ENCODE measurements around the gene NDUFA6. TPM values are rescaled to one million over a fixed set of nuclear protein-coding genes. Genes with fewer than 3 reads are reported as not detected.
"Not testable (repeated sequence)": the region's sequence is repeated elsewhere in the genome, so short reads cannot be mapped to it uniquely, and the experiment has no call there.

Gene NDUFA6
- total RNA-seq, 1 donor, result 41.6 TPM

GRCh38 chr22:42114721-42115120, 24.1 kb upstream of the NDUFA6 start:
- TF ChIP-seq, protein P1, sequence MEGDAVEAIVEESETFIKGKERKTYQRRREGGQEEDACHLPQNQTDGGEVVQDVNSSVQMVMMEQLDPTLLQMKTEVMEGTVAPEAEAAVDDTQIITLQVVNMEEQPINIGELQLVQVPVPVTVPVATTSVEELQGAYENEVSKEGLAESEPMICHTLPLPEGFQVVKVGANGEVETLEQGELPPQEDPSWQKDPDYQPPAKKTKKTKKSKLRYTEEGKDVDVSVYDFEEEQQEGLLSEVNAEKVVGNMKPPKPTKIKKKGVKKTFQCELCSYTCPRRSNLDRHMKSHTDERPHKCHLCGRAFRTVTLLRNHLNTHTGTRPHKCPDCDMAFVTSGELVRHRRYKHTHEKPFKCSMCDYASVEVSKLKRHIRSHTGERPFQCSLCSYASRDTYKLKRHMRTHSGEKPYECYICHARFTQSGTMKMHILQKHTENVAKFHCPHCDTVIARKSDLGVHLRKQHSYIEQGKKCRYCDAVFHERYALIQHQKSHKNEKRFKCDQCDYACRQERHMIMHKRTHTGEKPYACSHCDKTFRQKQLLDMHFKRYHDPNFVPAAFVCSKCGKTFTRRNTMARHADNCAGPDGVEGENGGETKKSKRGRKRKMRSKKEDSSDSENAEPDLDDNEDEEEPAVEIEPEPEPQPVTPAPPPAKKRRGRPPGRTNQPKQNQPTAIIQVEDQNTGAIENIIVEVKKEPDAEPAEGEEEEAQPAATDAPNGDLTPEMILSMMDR (IDR thresholded peaks at IDR 0.05; ENCODE audit: extremely low read depth, low read depth, low read length), result peak; percentile 46
- Histone ChIP-seq H3K4me1 (ENCODE audit: insufficient read depth, low read length) (no peaks in the 10 kb centered on the region), H2AFZ (ENCODE audit: low read length) (no peak overlapping the region), H3K4me2 (ENCODE audit: insufficient read depth, low read length) (no peak overlapping the region), H3K9me3 (ENCODE audit: low read depth, low read length) (peaks cover 9% of the 10 kb centered on the region), H3K4me3 (ENCODE audit: insufficient read depth, low read length) (no peak overlapping the region), H3K27ac (ENCODE audit: low read depth, low read length) (no peak overlapping the region), H3K36me3 (ENCODE audit: insufficient read depth, low read length) (no peaks in the 10 kb centered on the region), H3K79me2 (ENCODE audit: insufficient read depth, low read length) (no peaks in the 10 kb centered on the region), H4K20me1 (ENCODE audit: insufficient read depth, low read length) (peaks cover 8% of the 10 kb centered on the region), H3K27me3 (ENCODE audit: insufficient read depth, low read length) (no peaks in the 10 kb centered on the region)
- no peak for DNase-seq (ENCODE audit: insufficient read length, low spot score, missing footprints)

DNA sequence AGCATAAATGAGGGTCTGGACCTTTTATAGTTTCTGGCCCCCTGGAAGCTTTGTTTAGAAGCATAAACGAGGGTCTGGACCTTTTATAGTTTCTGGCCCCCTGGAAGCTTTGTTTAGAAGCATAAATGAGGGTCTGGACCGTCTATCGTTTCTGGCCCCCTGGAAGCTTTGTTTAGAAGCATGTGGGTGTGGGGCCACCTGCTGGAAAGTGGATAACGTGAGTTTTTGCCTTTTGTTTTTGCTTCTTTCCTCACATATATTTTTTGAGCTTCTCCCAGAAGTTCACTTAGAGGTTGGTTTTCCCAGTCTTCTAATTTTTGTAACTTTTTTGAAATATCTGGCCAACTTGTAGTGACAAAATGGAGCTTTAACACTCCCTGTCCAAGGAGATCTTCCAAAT, 22.2 kb upstream of the NDUFA6 start:
- H3K27ac ChIP-seq (ENCODE audit: low read depth, low read length); H4K20me1 ChIP-seq (ENCODE audit: insufficient read depth, low read length); H3K4me3 ChIP-seq (ENCODE audit: insufficient read depth, low read length); H3K27me3 ChIP-seq (ENCODE audit: insufficient read depth, low read length); H2AFZ ChIP-seq (ENCODE audit: low read length); H3K9me3 ChIP-seq (ENCODE audit: low read depth, low read length); H3K79me2 ChIP-seq (ENCODE audit: insufficient read depth, low read length); H3K4me1 ChIP-seq (ENCODE audit: insufficient read depth, low read length); H3K4me2 ChIP-seq (ENCODE audit: insufficient read depth, low read length); H3K36me3 ChIP-seq (ENCODE audit: insufficient read depth, low read length); DNase-seq (ENCODE audit: insufficient read length, low spot score, missing footprints): not testable (repeated sequence)

- TF ChIP-seq, protein P1 (IDR thresholded peaks at IDR 0.05; ENCODE audit: extremely low read depth, low read depth, low read length), result no peak
- no peak overlapping the region for H3K4me3 ChIP-seq (ENCODE audit: insufficient read depth, low read length)
- H3K36me3 ChIP-seq (ENCODE audit: insufficient read depth, low read length), result no peaks in the 10 kb centered on the region
- H2AFZ ChIP-seq (ENCODE audit: low read length), result no peak overlapping the region
- no peaks in the 10 kb centered on the region for H3K27me3 ChIP-seq (ENCODE audit: insufficient read depth, low read length)
- no peaks in the 10 kb centered on the region for H3K79me2 ChIP-seq (ENCODE audit: insufficient read depth, low read length)
- no peak for DNase-seq (ENCODE audit: insufficient read length, low spot score, missing footprints)
- no peak overlapping the region for H3K27ac ChIP-seq (ENCODE audit: low read depth, low read length)
- peaks cover 9% of the 10 kb centered on the region for H3K9me3 ChIP-seq (ENCODE audit: low read depth, low read length)
- no peaks in the 10 kb centered on the region for H3K4me1 ChIP-seq (ENCODE audit: insufficient read depth, low read length)
- no peak overlapping the region for H3K4me2 ChIP-seq (ENCODE audit: insufficient read depth, low read length)
- no peaks in the 10 kb centered on the region for H4K20me1 ChIP-seq (ENCODE audit: insufficient read depth, low read length)
Observed at GRCh38 chr22:42111798-42112197, 21.2 kb upstream of the NDUFA6 start.

DNA sequence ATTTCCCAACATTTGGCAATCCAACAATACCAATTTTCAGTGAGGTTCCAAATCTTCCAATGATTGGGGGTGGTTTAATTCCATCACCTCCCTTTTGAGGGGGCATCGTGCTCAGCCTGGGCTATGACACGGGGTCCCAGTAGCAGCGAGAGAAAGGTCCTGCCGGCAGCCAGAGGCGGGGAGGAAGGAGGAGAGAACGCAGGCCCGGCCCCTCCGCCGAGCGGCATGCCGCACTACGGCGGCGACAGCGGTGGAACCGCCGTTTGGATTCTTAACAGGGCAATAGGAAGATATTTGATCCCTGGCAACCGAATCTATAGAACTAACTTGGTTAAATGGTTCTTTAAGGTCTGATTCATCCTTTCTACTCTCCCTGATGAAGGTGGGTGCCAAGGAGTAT, 18.3 kb upstream of the NDUFA6 start:
- Histone ChIP-seq H3K4me3 (ENCODE audit: insufficient read depth, low read length) (no peak overlapping the region), H3K27me3 (ENCODE audit: insufficient read depth, low read length) (no peaks in the 10 kb centered on the region), H3K4me2 (ENCODE audit: insufficient read depth, low read length) (no peak overlapping the region), H3K27ac (ENCODE audit: low read depth, low read length) (no peak overlapping the region), H3K4me1 (ENCODE audit: insufficient read depth, low read length) (no peaks in the 10 kb centered on the region), H4K20me1 (ENCODE audit: insufficient read depth, low read length) (no peaks in the 10 kb centered on the region), H3K79me2 (ENCODE audit: insufficient read depth, low read length) (no peaks in the 10 kb centered on the region), H3K9me3 (ENCODE audit: low read depth, low read length) (peaks cover 6% of the 10 kb centered on the region), H3K36me3 (ENCODE audit: insufficient read depth, low read length) (no peaks in the 10 kb centered on the region), H2AFZ (ENCODE audit: low read length) (no peak overlapping the region)
- TF ChIP-seq, protein P1 (IDR thresholded peaks at IDR 0.05; ENCODE audit: extremely low read depth, low read depth, low read length), result no peak
- no peak for DNase-seq (ENCODE audit: insufficient read length, low spot score, missing footprints)

GRCh38 chr22:42104332-42104860, 13.8 kb upstream of the NDUFA6 start:
- H3K4me3 ChIP-seq (ENCODE audit: insufficient read depth, low read length); H3K4me2 ChIP-seq (ENCODE audit: insufficient read depth, low read length); H3K79me2 ChIP-seq (ENCODE audit: insufficient read depth, low read length); H3K27ac ChIP-seq (ENCODE audit: low read depth, low read length); H2AFZ ChIP-seq (ENCODE audit: low read length); H3K27me3 ChIP-seq (ENCODE audit: insufficient read depth, low read length); H3K36me3 ChIP-seq (ENCODE audit: insufficient read depth, low read length); DNase-seq (ENCODE audit: insufficient read length, low spot score, missing footprints); H3K9me3 ChIP-seq (ENCODE audit: low read depth, low read length); H3K4me1 ChIP-seq (ENCODE audit: insufficient read depth, low read length); H4K20me1 ChIP-seq (ENCODE audit: insufficient read depth, low read length): not testable (repeated sequence)
